ENCODE data around the gene DDX24. TPM values are rescaled to one million over a fixed set of nuclear protein-coding genes. Genes with fewer than 3 reads are reported as not detected.

Gene DDX24
- total and polyA plus RNA-seq, 4 experiments from 2014 or later, result 135 to 322 (median 310) TPM

GRCh38 chr14:94027566-94028449 lies 53.2 kb downstream of the DDX24 start:
- Mint-ChIP-seq H3K36me3 (no peaks in the 10 kb centered on the region), H3K27me3 (no peaks in the 10 kb centered on the region), H3K9me3 (no peaks in the 10 kb centered on the region), H3K27ac (peak overlapping the region in 4 of 7 donors; percentile 42 to 82 (median 74)), H3K4me3 (peak overlapping the region; percentile 36 to 83 (median 68)), H3K4me1 (peaks cover 17 to 40% (median 29%) of the 10 kb centered on the region in 4 donors)
- Histone ChIP-seq H3K27ac (ENCODE audit: low read depth, low read length) (no peak overlapping the region), H3K9me3 (ENCODE audit: control insufficient read depth in 1 of 2, low read length in 2 of 2) (no peaks in the 10 kb centered on the region), H3K27me3 (ENCODE audit: insufficient read depth, low read length) (no peaks in the 10 kb centered on the region), H3K4me1 (ENCODE audit: insufficient read depth, low read length) (peaks cover 30% of the 10 kb centered on the region), H3K4me3 (ENCODE audit: low read length in 2 of 2) (no peak overlapping the region), H3K36me3 (ENCODE audit: insufficient read depth, low read length) (no peaks in the 10 kb centered on the region)
- no peak for DNase-seq
- ChIA-PET CTCF (ENCODE audit: partially characterized antibody) (interaction anchor here (0.6 to 2.8 kb wide), 8 partner anchors 8 to 153 kb away, joined by 3 to 16 read pairs (median 6); partner anchors contain the start of genes DDX24 and IFI27L1), POLR2A (ENCODE audit: partially characterized antibody) (interaction anchor here (0.6 to 4.2 kb wide), 4 partner anchors 8 to 66 kb away, joined by 3 to 17 read pairs (median 6); partner anchors contain the start of genes DDX24 and IFI27L1)
- intact Hi-C loops (cut with micrococcal nuclease), result loop anchor here (2.0 kb wide), 2 partner anchors 53 to 57 kb away; partner anchors contain the start of genes DDX24 and IFI27L1

GRCh38 chr14:94026889-94027469 lies 54.0 kb downstream of the DDX24 start:
- Histone ChIP-seq H3K9me3 (ENCODE audit: control insufficient read depth in 1 of 2, low read length in 2 of 2) (no peaks in the 10 kb centered on the region), H3K27me3 (ENCODE audit: insufficient read depth, low read length) (no peaks in the 10 kb centered on the region), H3K36me3 (ENCODE audit: insufficient read depth, low read length) (no peaks in the 10 kb centered on the region), H3K4me1 (ENCODE audit: insufficient read depth, low read length) (peaks cover 38% of the 10 kb centered on the region), H3K4me3 (ENCODE audit: low read length in 2 of 2) (peak overlapping the region in 1 of 2 donors; percentile 56), H3K27ac (ENCODE audit: low read depth, low read length) (no peak overlapping the region)
- Mint-ChIP-seq H3K27ac (peak overlapping the region in 1 of 7 donors; percentile 42), H3K4me3 (peak overlapping the region; percentile 36 to 83 (median 60)), H3K27me3 (no peaks in the 10 kb centered on the region), H3K9me3 (no peaks in the 10 kb centered on the region), H3K36me3 (no peaks in the 10 kb centered on the region), H3K4me1 (peaks cover 24 to 48% (median 37%) of the 10 kb centered on the region in 4 donors)
- intact Hi-C loops (cut with micrococcal nuclease), result loop anchor here (2.0 kb wide), 2 partner anchors 54 to 56 kb away; partner anchors contain the start of genes DDX24 and IFI27L1
- POLR2A ChIA-PET (ENCODE audit: partially characterized antibody), result interaction anchor here (1.8 to 4.2 kb wide), 4 partner anchors 9 to 87 kb away, joined by 4 to 17 read pairs (median 7); partner anchors contain the start of genes DDX24 and IFI27L1
- CTCF ChIA-PET (ENCODE audit: partially characterized antibody), result interaction anchor here (0.8 to 2.8 kb wide), 6 partner anchors 9 to 154 kb away, joined by 3 to 17 read pairs (median 11); no protein-coding TSS in a partner anchor
- DNase-seq, result no peak

GRCh38 chr14:94026173-94026888 lies 54.7 kb downstream of the DDX24 start, which contains the start of gene OTUB2:
TSS of gene OTUB2 (plus strand) at chr14:94026340. CDS start at chr14:94026538, 198 bp downstream.
- H3K4me3 ChIP-seq (ENCODE audit: low read length in 2 of 2), result peak within 1 kb of the TSS in 1 of 2 donors; percentile 56
- POLR2A ChIA-PET (ENCODE audit: partially characterized antibody), result interaction anchor here (0.7 to 4.2 kb wide), 12 partner anchors 10 to 148 kb away, joined by 3 to 17 read pairs (median 6); partner anchors contain the start of genes DDX24 and IFI27L1
- H3K4me1 ChIP-seq (ENCODE audit: insufficient read depth, low read length), result peaks cover 45% of the 10 kb centered on the region

GRCh38 chr14:94025720-94026119 lies 55.3 kb downstream of the DDX24 start:
- peaks cover 49% of the 10 kb centered on the region for H3K4me1 ChIP-seq (ENCODE audit: insufficient read depth, low read length)
- ChIA-PET CTCF (ENCODE audit: partially characterized antibody) (interaction anchor here (0.8 to 4.2 kb wide), 8 partner anchors 10 to 117 kb away, joined by 3 to 29 read pairs (median 3); no protein-coding TSS in a partner anchor), POLR2A (ENCODE audit: partially characterized antibody) (interaction anchor here (0.7 to 4.2 kb wide), 12 partner anchors 10 to 149 kb away, joined by 3 to 17 read pairs (median 6); partner anchors contain the start of genes DDX24 and IFI27L1)
- intact Hi-C loops (cut with micrococcal nuclease), result loop anchor here (2.0 kb wide), 2 partner anchors 55 kb away; partner anchors contain the start of genes DDX24 and IFI27L1
- peaks cover 30 to 61% (median 45%) of the 10 kb centered on the region in 4 donors for H3K4me1 Mint-ChIP-seq
- peak overlapping the region in 1 of 2 donors; percentile 56 for H3K4me3 ChIP-seq (ENCODE audit: low read length in 2 of 2)
- H3K36me3 ChIP-seq (ENCODE audit: insufficient read depth, low read length), result no peaks in the 10 kb centered on the region
- peak overlapping the region; percentile 13 for H3K27ac ChIP-seq (ENCODE audit: low read depth, low read length)
- H3K27me3 Mint-ChIP-seq, result no peaks in the 10 kb centered on the region
- DNase-seq, result no peak
- H3K36me3 Mint-ChIP-seq, result no peaks in the 10 kb centered on the region
- H3K27ac Mint-ChIP-seq, result peak overlapping the region in 5 of 7 donors; percentile 40 to 89 (median 65)
- peak overlapping the region; percentile 71 to 88 (median 84) for H3K4me3 Mint-ChIP-seq
- H3K9me3 Mint-ChIP-seq, result no peaks in the 10 kb centered on the region
- no peaks in the 10 kb centered on the region for H3K27me3 ChIP-seq (ENCODE audit: insufficient read depth, low read length)
- no peaks in the 10 kb centered on the region for H3K9me3 ChIP-seq (ENCODE audit: control insufficient read depth in 1 of 2, low read length in 2 of 2)

More at GRCh38 chr14:94026173-94026888, 54.7 kb downstream of the DDX24 start, which contains the start of gene OTUB2:
- intact Hi-C loops (cut with micrococcal nuclease), result loop anchor here (2.0 kb wide), 2 partner anchors 54 to 56 kb away; partner anchors contain the start of genes DDX24 and IFI27L1
- Histone ChIP-seq H3K27me3 (ENCODE audit: insufficient read depth, low read length) (no peaks in the 10 kb centered on the region), H3K27ac (ENCODE audit: low read depth, low read length) (peak within 1 kb of the TSS; percentile 13), H3K9me3 (ENCODE audit: control insufficient read depth in 1 of 2, low read length in 2 of 2) (no peaks in the 10 kb centered on the region), H3K36me3 (ENCODE audit: insufficient read depth, low read length) (no peaks in the 10 kb centered on the region)
- Mint-ChIP-seq H3K27ac (peak within 1 kb of the TSS in 6 of 7 donors; percentile 42 to 89 (median 74)), H3K9me3 (no peaks in the 10 kb centered on the region), H3K27me3 (no peaks in the 10 kb centered on the region), H3K4me3 (peak within 1 kb of the TSS; percentile 81 to 88 (median 84)), H3K36me3 (no peaks in the 10 kb centered on the region), H3K4me1 (peaks cover 30 to 55% (median 42%) of the 10 kb centered on the region in 4 donors)
- CTCF ChIA-PET (ENCODE audit: partially characterized antibody), result interaction anchor here (0.8 to 4.2 kb wide), 8 partner anchors 10 to 117 kb away, joined by 3 to 29 read pairs (median 3); no protein-coding TSS in a partner anchor
- peak; percentile 96 to 97 (median 97) for DNase-seq

GRCh38 chr14:94024549-94024948 lies 56.5 kb downstream of the DDX24 start:
- no peak overlapping the region for H3K4me3 Mint-ChIP-seq
- H3K36me3 Mint-ChIP-seq, result no peaks in the 10 kb centered on the region
- CTCF ChIA-PET (ENCODE audit: partially characterized antibody), result interaction anchor here (0.7 to 4.2 kb wide), 4 partner anchors 9 to 104 kb away, joined by 3 to 29 read pairs (median 3); no protein-coding TSS in a partner anchor
- POLR2A ChIA-PET (ENCODE audit: partially characterized antibody), result interaction anchor here (2.0 to 2.1 kb wide), 2 partner anchors 12 to 46 kb away, joined by 6 to 8 read pairs; no protein-coding TSS in a partner anchor
- no peaks in the 10 kb centered on the region for H3K27me3 ChIP-seq (ENCODE audit: insufficient read depth, low read length)
- H3K4me1 Mint-ChIP-seq, result peaks cover 30 to 64% (median 45%) of the 10 kb centered on the region in 4 donors
- no peak overlapping the region for H3K27ac Mint-ChIP-seq
- no peaks in the 10 kb centered on the region for H3K9me3 Mint-ChIP-seq
- no peak overlapping the region for H3K27ac ChIP-seq (ENCODE audit: low read depth, low read length)
- no peak overlapping the region for H3K4me3 ChIP-seq (ENCODE audit: low read length in 2 of 2)
- peaks cover 49% of the 10 kb centered on the region for H3K4me1 ChIP-seq (ENCODE audit: insufficient read depth, low read length)
- H3K36me3 ChIP-seq (ENCODE audit: insufficient read depth, low read length), result no peaks in the 10 kb centered on the region
- DNase-seq, result no peak
- intact Hi-C loops (cut with micrococcal nuclease), result no loop called here
- no peaks in the 10 kb centered on the region for H3K9me3 ChIP-seq (ENCODE audit: control insufficient read depth in 1 of 2, low read length in 2 of 2)
- no peaks in the 10 kb centered on the region for H3K27me3 Mint-ChIP-seq
